HepG2 (cell line): ENCODE results near the gene NFXL1. TPM values are rescaled to one million over a fixed set of nuclear protein-coding genes. Genes with fewer than 3 reads are reported as not detected.

Experiments used
- ATRX ChIP-seq: sonication (generic); formaldehyde crosslinking; IDR thresholded peaks from 2 replicates; pipeline ENCODE4 v1.4.0; 2020; ENCODE audit warnings: missing genetic modification reagents, borderline replicate concordance
- BRCA1 ChIP-seq: sonication (generic); formaldehyde crosslinking; IDR thresholded peaks from 2 replicates; pipeline ENCODE4 v1.4.0; 2020; ENCODE audit warnings: missing genetic modification reagents
- DDIT3 ChIP-seq: sonication (generic); formaldehyde crosslinking; IDR thresholded peaks from 2 replicates; pipeline ENCODE4 v1.4.0; 2020; ENCODE audit warnings: mild to moderate bottlenecking, missing genetic modification reagents
- ESRRA ChIP-seq: sonication (generic); formaldehyde crosslinking; IDR thresholded peaks from 2 replicates; pipeline ENCODE4 v1.5.1; 2020; ENCODE audit warnings: mild to moderate bottlenecking, low read depth, missing genetic modification reagents
- FOXP4 ChIP-seq: sonication (generic); formaldehyde crosslinking; IDR thresholded peaks from 2 replicates; pipeline ENCODE4 v1.4.0; 2020; ENCODE audit warnings: missing genetic modification reagents
- GTF3A ChIP-seq: sonication (generic); formaldehyde crosslinking; conservative IDR thresholded peaks from 2 replicates; pipeline ENCODE4 v1.4.0; 2020; ENCODE audit warnings: mild to moderate bottlenecking, missing genetic modification reagents
- HNRNPL ChIP-seq: fragments of 200-400 bp; formaldehyde crosslinking; IDR thresholded peaks from 2 replicates; pipeline ENCODE4 v1.6.1; 2017; ENCODE audit warnings: mild to moderate bottlenecking, low read depth, low read length
- JUNB ChIP-seq: sonication (generic); formaldehyde crosslinking; IDR thresholded peaks from 2 replicates; pipeline ENCODE4 v1.8.0; 2022; ENCODE audit warnings: missing genetic modification reagents, mild to moderate bottlenecking, borderline replicate concordance
- MBD4 ChIP-seq: IDR thresholded peaks from 2 replicates; pipeline ENCODE4 v1.6.1; 2012; ENCODE audit warnings: low read length, inconsistent platforms, borderline replicate concordance
- MTERF4 ChIP-seq: sonication (generic); formaldehyde crosslinking; IDR thresholded peaks from 2 replicates; pipeline ENCODE4 v1.8.0; 2023; ENCODE audit warnings: mild to moderate bottlenecking, missing genetic modification reagents
- NFE2 ChIP-seq: sonication (generic); formaldehyde crosslinking; IDR thresholded peaks from 2 replicates; pipeline ENCODE4 v1.4.0; 2020; ENCODE audit warnings: missing genetic modification reagents
- NKX3-1 ChIP-seq: sonication (generic); formaldehyde crosslinking; IDR thresholded peaks from 2 replicates; pipeline ENCODE4 v1.5.0; 2020; ENCODE audit warnings: missing genetic modification reagents
- PRMT3 ChIP-seq: sonication (generic); formaldehyde crosslinking; IDR thresholded peaks from 2 replicates; pipeline ENCODE4 v1.8.1; 2022; ENCODE audit warnings: low read depth, mild to moderate bottlenecking, moderate library complexity, missing genetic modification reagents, borderline replicate concordance
- TEAD3 ChIP-seq: optimal IDR thresholded peaks from 2 replicates; pipeline ENCODE3; 2016; ENCODE audit warnings: borderline replicate concordance
- YY1 ChIP-seq: IDR thresholded peaks from 2 replicates; pipeline ENCODE4 v1.6.1; 2011; ENCODE audit warnings: low read length, low read depth, moderate library complexity, mild to moderate bottlenecking; ENCODE audit not compliant: insufficient read depth, insufficient replicate concordance
- ZBTB20 ChIP-seq: sonication (generic); formaldehyde crosslinking; IDR thresholded peaks from 2 replicates; pipeline ENCODE4 v1.8.1; 2023; ENCODE audit warnings: missing genetic modification reagents, low read depth, mild to moderate bottlenecking, borderline replicate concordance
- ZMYM4 ChIP-seq: sonication (generic); formaldehyde crosslinking; IDR thresholded peaks from 2 replicates; pipeline ENCODE4 v1.8.1; 2023; ENCODE audit warnings: mild to moderate bottlenecking, missing genetic modification reagents
- ZNF101 ChIP-seq: sonication (generic); formaldehyde crosslinking; IDR thresholded peaks from 2 replicates; pipeline ENCODE4 v1.4.0; 2020; ENCODE audit warnings: mild to moderate bottlenecking, low read depth, missing genetic modification reagents, borderline replicate concordance
- ZNF121 ChIP-seq: sonication (generic); formaldehyde crosslinking; IDR thresholded peaks from 2 replicates; pipeline ENCODE4 v1.5.0; 2020; ENCODE audit warnings: mild to moderate bottlenecking, missing genetic modification reagents
- ZNF557 ChIP-seq: sonication (generic); formaldehyde crosslinking; IDR thresholded peaks from 2 replicates; pipeline ENCODE4 v1.4.0; 2020; ENCODE audit warnings: missing genetic modification reagents
- ZNF710 ChIP-seq: sonication (generic); formaldehyde crosslinking; IDR thresholded peaks from 2 replicates; pipeline ENCODE4 v1.5.0; 2020; ENCODE audit warnings: mild to moderate bottlenecking, missing genetic modification reagents, borderline replicate concordance
- ZNF740 ChIP-seq: sonication (generic); formaldehyde crosslinking; IDR thresholded peaks from 2 replicates; pipeline ENCODE4 v1.4.0; 2020; ENCODE audit warnings: missing genetic modification reagents
- ZNF816 ChIP-seq: sonication (generic); formaldehyde crosslinking; IDR thresholded peaks from 2 replicates; pipeline ENCODE4 v1.8.0; 2022; ENCODE audit warnings: missing genetic modification reagents, mild to moderate bottlenecking, borderline replicate concordance
- polyA plus RNA-seq, 8 experiments: library from polyadenylated mRNA; depleted of rRNA in 3 of 8; stranded (reverse) in 7 of 8; unstranded in 1 of 8; fragments of >200 nt; fragmentation: Illumina TruSeq in 4 of 8; extraction: Trizol in 4 of 8; gene quantifications; 2 replicates each; pipeline versions ENCODE4 v1.2.1 to v1.2.3, GENCODE V29; 2011 to 2016; ENCODE audit warnings: low read depth in 4 of 8, missing spikeins in 1 of 8, mixed read lengths in 1 of 8; ENCODE audit not compliant: insufficient read depth in 1 of 8
- total RNA-seq, 5 experiments: library from RNA; depleted of rRNA; stranded (reverse); fragments of >200 nt; fragmentation: Illumina TruSeq; extraction: Trizol; gene quantifications; 2 replicates each; pipeline ENCODE4 v1.2.3, GENCODE V29; 2016; ENCODE audit warnings: low read depth in 1 of 5

NFXL1 gene
- total and polyA plus RNA-seq, 2 of the 13 experiments (the other 11 are each of a cell fraction or from before 2014, with no cell fraction given), result 12.0 to 18.6 TPM

GRCh38 chr4:47837094-47837907 lies 77.1 kb downstream of the NFXL1 start (continued):
- TF ChIP-seq GTF3A (CRISPR knock-in tag) (no peak), ZNF816 (CRISPR knock-in tag) (no peak), ZNF557 (CRISPR knock-in tag) (no peak), JUNB (CRISPR knock-in tag) (no peak), ESRRA (CRISPR knock-in tag) (no peak), YY1 (no peak), MBD4 (no peak), MTERF4 (CRISPR knock-in tag) (no peak), ZBTB20 (CRISPR knock-in tag) (no peak), ZNF101 (CRISPR knock-in tag) (no peak), PRMT3 (no peak), DDIT3 (CRISPR knock-in tag) (no peak), NFE2 (CRISPR knock-in tag) (no peak), FOXP4 (CRISPR knock-in tag) (no peak), BRCA1 (CRISPR knock-in tag) (no peak), NKX3-1 (no peak), ZNF710 (CRISPR knock-in tag) (no peak), ATRX (CRISPR knock-in tag) (no peak), TEAD3 (CRISPR knock-in tag) (no peak), ZNF121 (CRISPR knock-in tag) (no peak), ZMYM4 (CRISPR knock-in tag) (no peak; the same call in 1 of the 2 replicates), ZNF740 (CRISPR knock-in tag) (no peak), HNRNPL (peak; percentile 63; the same call in 1 of the 2 replicates)
